CD4-positive, alpha-beta T cell (primary cell): ENCODE measurements around the gene PDE3A. TPM values are rescaled to one million over a fixed set of nuclear protein-coding genes. Genes with fewer than 3 reads are reported as not detected.

Experiments
- ATAC-seq: fragments of 200-7000 bp; cut with Tn5 transposase; one replicate; pipeline ENCODE4 v1.10.0; 2022; ENCODE audit warnings: mild to moderate bottlenecking; ENCODE audit not compliant: poor library complexity
- CTCF ChIA-PET: fragments of 350-600 bp; sonication (Branson Sonifier 250); formaldehyde crosslinking; loops from one replicate; lab custom pipeline; 2021; ENCODE audit warnings: antibody characterized with exemption, inconsistent platforms; lab: Charles Lee
- POLR2A ChIA-PET: fragments of 350-600 bp; sonication (Branson Sonifier 250); formaldehyde crosslinking; loops from one replicate; lab custom pipeline; 2021; ENCODE audit warnings: antibody characterized with exemption, inconsistent platforms; lab: Charles Lee
- DNase-seq, 14 experiments: peaks; one replicate each; pipeline ENCODE4 v3.0.0-alpha.2; 2013 to 2020; ENCODE audit warnings: mixed read lengths in 2 of 14
- H3K27ac ChIP-seq, 2 donors: one replicate each; pipeline versions ENCODE4 v1.5.1 to v1.7.0; 2013; ENCODE audit warnings: low read length in 2 of 2, low read depth in 1 of 2, mild to moderate bottlenecking in 1 of 2
- H3K27me3 ChIP-seq, 2 experiments: 1 replicate in 1 of 2; 2 replicates in 1 of 2; pipeline versions ENCODE4 v1.6.1 to v1.7.0; 2013; ENCODE audit warnings: low read length in 2 of 2, control low read depth in 1 of 2, mild to moderate bottlenecking in 1 of 2, moderate library complexity in 1 of 2; ENCODE audit not compliant: insufficient read depth in 2 of 2, control insufficient read depth in 1 of 2
- H3K36me3 ChIP-seq: one replicate; pipeline ENCODE4 v1.6.1; 2013; ENCODE audit warnings: low read length, control low read depth; ENCODE audit not compliant: insufficient read depth
- H3K4me1 ChIP-seq: one replicate; pipeline ENCODE4 v1.6.1; 2013; ENCODE audit warnings: low read length, control low read depth; ENCODE audit not compliant: insufficient read depth
- H3K4me3 ChIP-seq: one replicate; pipeline ENCODE4 v1.5.1; 2013; ENCODE audit warnings: mild to moderate bottlenecking, low read length, moderate library complexity
- H3K9me3 ChIP-seq, 2 experiments: 1 replicate in 1 of 2; 2 replicates in 1 of 2; pipeline versions ENCODE4 v1.6.1 to v1.7.0; 2013; ENCODE audit warnings: low read length in 2 of 2, mild to moderate bottlenecking in 2 of 2, control low read depth in 1 of 2, moderate library complexity in 1 of 2; ENCODE audit not compliant: control insufficient read depth in 1 of 2, insufficient read depth in 1 of 2
- H3K27ac Mint-ChIP-seq: one replicate; pipeline ENCODE4 v1.8.0; 2020; ENCODE audit warnings: mixed read lengths
- H3K27me3 Mint-ChIP-seq: one replicate; pipeline ENCODE4 v1.8.0; 2021; ENCODE audit warnings: mixed read lengths
- H3K36me3 Mint-ChIP-seq: one replicate; pipeline ENCODE4 v1.8.0; 2021; ENCODE audit warnings: low read depth, mixed read lengths
- H3K4me1 Mint-ChIP-seq: one replicate; pipeline ENCODE4 v1.8.0; 2021; ENCODE audit warnings: low read depth, mixed read lengths
- H3K4me3 Mint-ChIP-seq: one replicate; pipeline ENCODE4 v1.8.0; 2020; ENCODE audit warnings: mild to moderate bottlenecking, mixed read lengths
- H3K9me3 Mint-ChIP-seq: one replicate; pipeline ENCODE4 v1.8.0; 2020; ENCODE audit warnings: mixed read lengths
- CTCF ChIP-seq: fragments of 200-600 bp; IDR thresholded peaks from one replicate; pipeline ENCODE4 v1.8.0; 2022; ENCODE audit warnings: antibody characterized with exemption, mild to moderate bottlenecking
- intact Hi-C, 2 experiments: fragments of 100-400 bp; cut with DNase I in 1 of 2; cut with micrococcal nuclease in 1 of 2; formaldehyde crosslinking; loops; one replicate each; pipeline versions ENCODE4 v1.15.1 to v1.9.0; 2023 to 2025; cut with DNase I, micrococcal nuclease
- total RNA-seq, 174 experiments: library from RNA in 2 of 174; stranded (reverse) in 2 of 174; gene quantifications; one replicate each; pipeline ENCODE4 v1.2.3 and lab custom pipeline; 2021 to 2026

PDE3A gene
- total RNA-seq, 2 experiments from 2014 or later: not detected

DNA sequence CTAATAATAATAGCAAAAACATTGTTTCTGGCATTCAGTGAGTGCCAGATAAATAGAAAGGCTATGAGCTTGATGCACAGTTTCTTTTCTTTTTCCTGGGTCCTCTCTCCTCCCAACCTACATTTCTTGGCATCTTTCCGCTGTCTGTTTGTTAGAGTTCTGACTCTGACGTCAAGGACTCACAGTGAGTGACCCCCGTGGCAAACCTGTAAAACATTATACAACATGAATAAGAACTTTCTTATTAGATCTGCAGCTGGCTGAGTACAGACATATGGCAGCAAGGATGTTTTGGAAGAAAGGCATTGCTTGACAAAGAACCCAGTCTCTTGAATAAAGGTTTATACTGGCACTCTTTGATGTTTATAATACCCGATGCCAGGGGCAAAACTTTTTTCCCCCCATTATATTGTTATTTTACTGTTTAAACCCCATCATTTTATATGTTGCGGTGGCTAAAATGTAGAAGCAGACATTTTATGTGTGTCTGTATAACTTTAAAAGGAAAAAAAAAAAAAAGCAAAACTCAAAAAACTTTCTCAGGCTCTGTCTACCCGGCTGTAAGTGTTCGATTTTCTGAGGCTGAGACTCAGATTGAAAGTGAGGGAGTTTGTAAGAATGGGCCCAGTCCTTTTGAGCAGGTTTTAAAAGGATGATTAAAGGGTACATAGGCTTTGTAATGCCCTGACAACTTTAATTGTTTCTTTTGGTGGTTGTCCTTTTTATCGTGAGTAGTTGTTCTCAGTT lies 159.3 kb downstream of the PDE3A start:
- no peaks in the 10 kb centered on the region for H3K4me1 Mint-ChIP-seq
- no peaks in the 10 kb centered on the region for H3K27me3 ChIP-seq
- H3K9me3 Mint-ChIP-seq: no peaks in the 10 kb centered on the region
- ChIA-PET POLR2A (no interaction called here), CTCF (no interaction called here)
- no peak overlapping the region for H3K27ac ChIP-seq
- H3K9me3 ChIP-seq: peaks cover 0 to 2% of the 10 kb centered on the region in 2 experiments
- no peak overlapping the region for H3K4me3 ChIP-seq
- no peak for DNase-seq
- ATAC-seq: no peak
- H3K27me3 Mint-ChIP-seq: no peaks in the 10 kb centered on the region
- no peak overlapping the region for H3K4me3 Mint-ChIP-seq
- intact Hi-C loops: no loop called here
- H3K4me1 ChIP-seq: no peaks in the 10 kb centered on the region
- no peak overlapping the region for H3K27ac Mint-ChIP-seq
- no peaks in the 10 kb centered on the region for H3K36me3 Mint-ChIP-seq
- H3K36me3 ChIP-seq: no peaks in the 10 kb centered on the region
- TF ChIP-seq CTCF: no peak

DNA sequence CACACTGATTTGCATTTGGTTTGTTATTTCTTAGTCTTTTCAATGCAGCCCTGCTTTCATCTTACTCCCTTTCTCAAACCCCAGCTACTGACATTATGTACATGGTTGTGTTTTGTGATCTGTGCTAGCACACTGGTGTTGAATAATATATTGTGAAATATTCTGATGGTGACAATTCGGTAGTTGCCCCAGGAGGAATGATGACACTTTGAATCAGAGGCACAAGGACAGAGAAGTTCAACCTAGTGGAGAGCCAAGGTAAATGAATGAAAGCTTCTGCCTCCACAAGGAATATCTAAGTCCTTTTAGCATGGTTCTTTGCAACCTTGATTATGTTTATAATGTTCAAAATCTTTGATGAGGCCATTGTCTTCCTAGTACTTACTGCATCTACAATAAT lies 159.9 kb downstream of the PDE3A start:
- Histone ChIP-seq H3K27ac (no peak overlapping the region), H3K4me1 (no peaks in the 10 kb centered on the region), H3K27me3 (no peaks in the 10 kb centered on the region), H3K4me3 (no peak overlapping the region), H3K9me3 (peaks cover 0 to 5% of the 10 kb centered on the region in 2 experiments), H3K36me3 (no peaks in the 10 kb centered on the region)
- Mint-ChIP-seq H3K27ac (no peak overlapping the region), H3K9me3 (no peaks in the 10 kb centered on the region), H3K27me3 (no peaks in the 10 kb centered on the region), H3K4me3 (no peak overlapping the region), H3K4me1 (no peaks in the 10 kb centered on the region), H3K36me3 (no peaks in the 10 kb centered on the region)
- ChIA-PET POLR2A (no interaction called here), CTCF (no interaction called here)
- TF ChIP-seq CTCF: no peak
- intact Hi-C loops: no loop called here
- no peak for DNase-seq
- no peak for ATAC-seq

DNA sequence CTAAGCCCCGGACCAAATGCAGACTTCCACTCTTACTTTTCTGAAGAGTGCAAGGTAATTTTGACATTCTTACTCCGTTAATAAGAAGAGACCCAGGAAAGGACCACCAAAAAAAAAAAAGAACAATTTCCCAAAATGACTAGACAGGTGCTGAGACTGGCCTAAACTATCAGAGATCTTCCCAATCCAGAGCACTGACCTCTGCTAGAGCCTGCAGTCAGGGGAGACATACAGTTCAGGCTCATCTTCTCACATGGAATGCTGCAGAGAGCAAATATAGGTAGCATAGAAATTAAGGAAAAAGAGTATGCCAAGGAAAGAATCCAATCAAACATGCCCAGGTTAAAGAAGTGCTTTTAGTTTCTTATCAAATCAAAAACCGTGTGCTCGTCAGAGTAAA lies 177.9 kb downstream of the PDE3A start:
- Mint-ChIP-seq H3K9me3 (no peaks in the 10 kb centered on the region), H3K36me3 (no peaks in the 10 kb centered on the region), H3K27me3 (no peaks in the 10 kb centered on the region), H3K4me3 (no peak overlapping the region), H3K27ac (no peak overlapping the region), H3K4me1 (no peaks in the 10 kb centered on the region)
- H3K36me3 ChIP-seq: no peaks in the 10 kb centered on the region
- ChIA-PET POLR2A (no interaction called here), CTCF (interaction anchor here (1.4 kb wide), 1 partner anchor 8 kb away, joined by 3 read pairs; no protein-coding TSS in a partner anchor)
- DNase-seq (no peak), ATAC-seq (no peak)
- no peaks in the 10 kb centered on the region for H3K9me3 ChIP-seq
- TF ChIP-seq CTCF: no peak
- no peak overlapping the region for H3K4me3 ChIP-seq
- no peak overlapping the region for H3K27ac ChIP-seq
- no peaks in the 10 kb centered on the region for H3K27me3 ChIP-seq
- intact Hi-C loops: no loop called here
- H3K4me1 ChIP-seq: no peaks in the 10 kb centered on the region
